Smooth muscle cell (in vitro differentiated cells): ENCODE data around the gene CNPY1. TPM values are rescaled to one million over a fixed set of nuclear protein-coding genes. Genes with fewer than 3 reads are reported as not detected.

Experiments
- DNase-seq: peaks from one replicate; lab custom pipeline; 2025; ENCODE audit not compliant: unreplicated experiment; lab: John Stamatoyannopoulos, UW
- H2AFZ ChIP-seq: fragments of 200-600 bp; sonication (generic); 2 replicates; pipeline ENCODE4 v1.6.0; 2016; ENCODE audit warnings: antibody characterized with exemption, low read depth, mild to moderate bottlenecking
- H3F3A ChIP-seq: fragments of 200-600 bp; sonication (generic); 2 replicates; pipeline ENCODE4 v1.6.0; 2017; ENCODE audit warnings: antibody characterized with exemption, low read depth
- H3K27ac ChIP-seq: fragments of 200-600 bp; sonication (generic); 2 replicates; pipeline ENCODE4 v1.5.1; 2016; ENCODE audit warnings: low read depth, mild to moderate bottlenecking
- H3K27me3 ChIP-seq: fragments of 200-600 bp; sonication (generic); 2 replicates; pipeline ENCODE4 v1.6.1; 2016; ENCODE audit warnings: low read depth, mild to moderate bottlenecking
- H3K36me3 ChIP-seq: fragments of 200-600 bp; sonication (generic); 2 replicates; pipeline ENCODE4 v1.5.1; 2016; ENCODE audit warnings: low read depth
- H3K4me1 ChIP-seq: fragments of 200-600 bp; sonication (generic); 2 replicates; pipeline ENCODE4 v1.5.1; 2016; ENCODE audit warnings: low read depth
- H3K4me2 ChIP-seq: fragments of 200-600 bp; sonication (generic); 2 replicates; pipeline ENCODE4 v1.6.0; 2016; ENCODE audit warnings: mild to moderate bottlenecking
- H3K4me3 ChIP-seq: fragments of 200-600 bp; sonication (generic); 2 replicates; pipeline ENCODE4 v1.5.1; 2016; ENCODE audit warnings: mild to moderate bottlenecking
- H3K79me2 ChIP-seq: fragments of 200-600 bp; sonication (generic); 2 replicates; pipeline ENCODE4 v1.6.0; 2016; ENCODE audit warnings: low read depth, mild to moderate bottlenecking
- H3K9ac ChIP-seq: fragments of 200-600 bp; sonication (generic); 2 replicates; pipeline ENCODE4 v1.6.0; 2016; ENCODE audit warnings: low read depth
- H3K9me3 ChIP-seq: fragments of 200-600 bp; sonication (generic); replicated peaks from 2 replicates; pipeline ENCODE4 v1.5.1; 2016; ENCODE audit warnings: low read depth
- H4K20me1 ChIP-seq: fragments of 200-600 bp; sonication (generic); 2 replicates; pipeline ENCODE4 v1.6.0; 2016; ENCODE audit warnings: low read depth
- CTCF ChIP-seq: fragments of 200-600 bp; sonication (generic); IDR thresholded peaks from 2 replicates; pipeline ENCODE4 v1.5.1; 2017; ENCODE audit warnings: borderline replicate concordance, mild to moderate bottlenecking, antibody characterized with exemption; ENCODE audit not compliant: insufficient read depth, poor library complexity, severe bottlenecking
- WGBS: methylation state at CpG from one replicate; pipeline ENCODE4 v1.1.7; 2016; ENCODE audit warnings: low lambda C conversion rate; 5-methylcytosine and 5-hydroxymethylcytosine counted together
- polyA plus RNA-seq: library from polyadenylated mRNA; unstranded; fragments of >200 nt; fragmentation: Nextera tagmentation; extraction: Ambion mirVana; gene quantifications from 2 replicates; pipeline ENCODE4 v1.2.1, GENCODE V29; 2016
- total RNA-seq: library from RNA; depleted of rRNA; stranded (reverse); fragments of >200 nt; gene quantifications from 2 replicates; pipeline ENCODE4 v1.2.3, GENCODE V29; 2014

Gene CNPY1
- total and polyA plus RNA-seq, 2 experiments from 2014 or later, result 1.0 TPM; not detected in 1

GRCh38 chr7:155544485-155544884 is 1.9 kb downstream of the CNPY1 start:
- H2AFZ ChIP-seq, result no peak overlapping the region
- H3K27ac ChIP-seq, result no peak overlapping the region
- no peak overlapping the region for H3K4me3 ChIP-seq
- H3F3A ChIP-seq, result no peaks in the 10 kb centered on the region
- no peak for TF ChIP-seq CTCF
- H4K20me1 ChIP-seq, result no peaks in the 10 kb centered on the region
- H3K9me3 ChIP-seq, result no peaks in the 10 kb centered on the region
- H3K9ac ChIP-seq, result no peak overlapping the region
- H3K4me1 ChIP-seq, result peaks cover 6% of the 10 kb centered on the region
- no peaks in the 10 kb centered on the region for H3K79me2 ChIP-seq
- H3K4me2 ChIP-seq, result no peak overlapping the region
- 88% methylated on average over 7 of the region's 7 CpGs for WGBS
- DNase-seq, result no peak
- no peaks in the 10 kb centered on the region for H3K36me3 ChIP-seq
- H3K27me3 ChIP-seq, result peaks cover under 1% of the 10 kb centered on the region

GRCh38 chr7:155543926-155544325 is 2.4 kb downstream of the CNPY1 start:
- no peak for TF ChIP-seq CTCF
- no peaks in the 10 kb centered on the region for H4K20me1 ChIP-seq
- H3K9me3 ChIP-seq, result no peaks in the 10 kb centered on the region
- WGBS, result 93% methylated on average over 9 of the region's 9 CpGs
- no peak overlapping the region for H3K27ac ChIP-seq
- H3K79me2 ChIP-seq, result no peaks in the 10 kb centered on the region
- no peak overlapping the region for H3K4me2 ChIP-seq
- no peak overlapping the region for H2AFZ ChIP-seq
- no peak overlapping the region for H3K9ac ChIP-seq
- H3F3A ChIP-seq, result no peaks in the 10 kb centered on the region
- peaks cover 6% of the 10 kb centered on the region for H3K4me1 ChIP-seq
- DNase-seq, result no peak
- no peak overlapping the region for H3K4me3 ChIP-seq
- no peaks in the 10 kb centered on the region for H3K36me3 ChIP-seq
- H3K27me3 ChIP-seq, result peaks cover 6% of the 10 kb centered on the region

- Histone ChIP-seq H3K27me3 (peaks cover 6% of the 10 kb centered on the region), H3K79me2 (no peaks in the 10 kb centered on the region), H3K9ac (no peak overlapping the region), H2AFZ (no peak overlapping the region), H4K20me1 (no peaks in the 10 kb centered on the region), H3K36me3 (no peaks in the 10 kb centered on the region), H3K4me2 (no peak overlapping the region), H3K9me3 (no peaks in the 10 kb centered on the region), H3K4me3 (no peak overlapping the region), H3K4me1 (peaks cover 6% of the 10 kb centered on the region), H3F3A (no peaks in the 10 kb centered on the region), H3K27ac (no peak overlapping the region)
- WGBS, result 79% methylated on average over 21 of the region's 21 CpGs
- TF ChIP-seq CTCF, result no peak
- no peak for DNase-seq
Measured at GRCh38 chr7:155543011-155543876, 3.1 kb downstream of the CNPY1 start.
